NCI-H69 (cell line): ENCODE results near the gene F5.
A peak's percentile ranks its signal among the peaks of the same experiment; 100 is the strongest.

Experiments used
- DNase-seq: peaks from one replicate; lab custom pipeline; 2025; lab: John Stamatoyannopoulos, UW

F5 gene

DNA sequence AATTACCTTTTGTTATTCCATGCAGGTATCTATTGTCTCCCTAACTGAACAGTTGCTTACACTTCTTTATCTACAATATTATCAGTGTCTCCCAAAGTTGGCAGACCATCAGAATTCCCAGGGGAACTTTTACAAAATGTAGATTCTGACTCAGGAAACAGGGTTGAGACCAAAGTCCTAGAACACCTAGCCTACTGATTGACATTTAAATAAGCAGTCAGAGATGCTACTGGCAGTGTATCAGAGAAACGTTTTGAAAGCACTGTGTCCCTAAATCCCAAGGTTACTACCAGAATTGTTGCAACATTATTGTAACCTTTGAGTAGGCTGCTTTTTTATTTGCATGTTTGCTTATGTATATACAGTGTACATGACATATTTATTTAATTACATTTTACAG, 1.8 kb upstream of the F5 start:
- peak; percentile 10 for DNase-seq

DNA sequence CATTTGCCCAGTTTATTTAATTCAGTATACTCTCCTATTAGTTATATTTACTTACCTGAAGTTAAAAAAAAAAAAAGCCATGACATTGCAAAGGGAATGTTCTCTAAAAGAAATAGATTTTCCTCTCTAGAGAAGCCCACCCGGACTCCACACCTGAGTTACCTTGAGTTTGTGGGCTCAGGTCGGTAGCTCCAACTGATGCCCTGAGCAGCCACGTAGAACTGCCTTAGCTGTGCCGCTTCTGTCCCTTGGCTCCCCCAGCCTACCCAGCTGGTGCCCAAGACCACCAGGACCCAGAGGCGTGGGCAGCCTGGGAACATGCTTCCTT, 250 bp downstream of the F5 start:
- DNase-seq = no peak

GRCh38 chr1:169585181-169585580, 1.1 kb downstream of the F5 start:
- DNase-seq = no peak

GRCh38 chr1:169584483-169585144, 1.7 kb downstream of the F5 start:
- no peak for DNase-seq

GRCh38 chr1:169577981-169578738, 8.1 kb downstream of the F5 start:
- no peak for DNase-seq

DNA sequence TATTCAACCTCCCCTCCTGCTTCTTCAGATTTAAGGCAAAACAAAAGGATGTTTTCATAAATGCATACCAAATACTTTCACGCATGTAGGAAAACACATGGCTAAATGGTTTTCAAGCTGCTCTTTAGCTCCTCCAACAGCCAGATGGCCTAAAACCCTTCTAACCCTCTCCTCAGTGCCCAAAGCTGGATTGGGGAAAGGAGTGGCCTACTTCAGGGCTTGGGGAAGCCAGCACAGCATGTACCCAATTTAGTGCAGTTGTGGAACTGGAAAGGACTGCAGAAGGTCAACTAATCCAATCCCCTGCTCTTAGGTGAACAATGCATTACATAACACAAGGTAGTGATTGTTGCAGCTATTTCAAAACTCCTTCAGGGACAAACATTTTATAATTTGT, 9.3 kb downstream of the F5 start:
- peak; percentile 23 for DNase-seq

DNA sequence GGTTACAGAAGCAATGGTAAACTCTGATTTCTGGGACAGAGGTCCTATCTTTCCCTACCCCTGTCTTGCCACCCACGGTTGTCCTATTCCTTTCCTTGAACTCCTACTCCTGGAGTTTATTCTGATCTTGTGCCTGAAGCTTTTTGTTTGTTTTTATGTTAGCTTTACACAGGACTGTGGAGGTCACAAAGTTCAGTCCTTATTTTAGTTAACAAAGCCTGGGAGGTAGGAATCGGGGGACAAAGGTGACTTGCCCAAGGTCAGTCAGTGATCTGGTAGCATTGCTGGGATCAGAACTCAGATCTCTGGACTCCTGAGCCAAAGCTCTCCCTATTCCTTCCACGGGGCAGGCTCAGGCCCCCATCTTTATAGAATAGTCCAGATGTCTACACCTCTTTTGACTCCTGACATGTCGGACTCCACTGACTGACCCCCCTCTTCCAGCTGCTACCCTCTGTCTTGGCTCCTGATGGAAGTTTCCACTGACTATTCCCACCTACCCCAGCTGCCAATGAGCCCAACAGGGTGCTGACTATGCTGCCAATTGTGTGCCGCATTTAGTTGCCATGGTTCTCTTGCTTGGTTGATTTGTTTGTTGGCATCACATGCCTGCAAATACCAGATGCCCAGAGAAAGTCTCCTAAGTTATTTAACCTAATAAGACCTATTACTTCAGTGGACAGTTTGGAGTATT, 9.9 kb downstream of the F5 start:
- DNase-seq = peak; percentile 30

- DNase-seq = peak; percentile 29
Observed at GRCh38 chr1:169574336-169574735, 11.9 kb downstream of the F5 start.

DNA sequence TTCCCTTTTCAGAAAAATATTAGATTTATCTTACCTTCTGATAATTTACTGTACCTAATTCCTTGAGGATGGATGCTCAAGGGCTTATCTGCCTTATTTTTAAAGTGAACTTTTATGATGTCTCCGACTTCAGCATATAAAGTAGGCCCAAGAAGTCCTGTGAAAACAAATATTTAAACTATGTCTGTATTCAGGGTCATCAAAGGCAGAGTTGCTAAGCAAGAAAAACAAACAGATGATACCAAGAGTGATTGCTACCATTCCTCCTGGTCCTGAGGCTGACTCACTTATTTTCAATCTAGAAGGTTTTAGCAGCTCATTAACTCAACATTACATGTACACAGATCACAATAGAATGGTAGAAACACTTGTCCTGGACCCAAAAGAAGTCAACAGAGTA, 14.1 kb downstream of the F5 start:
- DNase-seq = no peak

DNA sequence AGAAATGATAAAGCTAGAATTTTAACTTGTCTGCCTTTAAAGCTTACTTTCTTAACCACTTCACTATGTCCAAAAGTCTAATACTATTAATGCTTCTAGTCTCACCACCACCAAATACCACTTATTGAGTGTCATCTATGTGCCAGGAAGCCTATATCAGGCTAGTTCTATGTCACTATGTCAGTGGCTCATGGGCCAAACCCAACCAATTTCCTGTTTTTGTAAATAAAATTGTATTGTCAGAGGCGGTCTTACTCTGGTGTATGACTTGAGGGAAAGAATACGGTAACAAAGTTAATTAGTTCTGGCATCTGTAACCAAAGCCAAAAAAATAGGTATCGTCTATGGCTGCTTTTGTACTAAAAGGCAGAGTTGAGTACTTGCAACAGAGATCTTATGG, 14.8 kb downstream of the F5 start:
- no peak for DNase-seq

DNA sequence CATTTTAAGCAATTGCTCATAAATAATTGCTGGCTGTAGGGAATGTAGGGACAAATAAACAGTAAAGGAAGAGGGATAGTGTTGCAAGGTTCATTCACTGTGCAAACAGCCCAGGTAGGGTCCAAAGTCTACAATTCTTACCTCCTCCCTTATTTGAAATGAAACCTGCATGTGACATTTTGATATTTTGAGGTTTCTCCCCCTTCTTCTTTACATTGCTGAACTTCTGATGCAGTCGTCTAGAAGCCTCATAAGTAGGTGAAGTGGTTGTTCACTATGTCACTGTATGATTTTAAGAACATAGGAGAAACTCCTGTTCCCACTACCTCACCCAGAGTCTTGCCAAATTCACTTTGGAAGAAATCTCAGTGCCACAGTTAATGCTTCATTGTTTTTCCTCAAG, 16.1 kb downstream of the F5 start:
- DNase-seq = peak; percentile 80

DNA sequence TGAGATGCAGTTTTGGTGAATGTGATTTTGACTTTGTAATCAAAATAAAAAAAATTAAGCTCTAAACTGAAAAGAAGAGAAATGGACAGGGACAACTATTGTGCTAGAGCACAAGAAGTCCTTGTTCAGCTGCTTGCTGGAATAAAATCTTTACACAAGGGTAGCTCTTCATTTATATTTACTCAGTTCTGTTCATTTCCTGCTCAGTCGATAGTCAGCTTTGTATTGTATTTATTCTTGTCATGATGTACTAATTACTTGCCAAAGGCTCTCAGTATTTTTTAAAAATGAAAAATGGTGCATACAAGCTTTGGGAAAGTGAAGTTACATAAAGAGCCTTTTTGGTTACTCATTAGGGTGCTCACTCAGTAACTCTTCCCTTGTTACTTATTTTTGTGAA, 17.8 kb downstream of the F5 start:
- DNase-seq = peak; percentile 26

DNA sequence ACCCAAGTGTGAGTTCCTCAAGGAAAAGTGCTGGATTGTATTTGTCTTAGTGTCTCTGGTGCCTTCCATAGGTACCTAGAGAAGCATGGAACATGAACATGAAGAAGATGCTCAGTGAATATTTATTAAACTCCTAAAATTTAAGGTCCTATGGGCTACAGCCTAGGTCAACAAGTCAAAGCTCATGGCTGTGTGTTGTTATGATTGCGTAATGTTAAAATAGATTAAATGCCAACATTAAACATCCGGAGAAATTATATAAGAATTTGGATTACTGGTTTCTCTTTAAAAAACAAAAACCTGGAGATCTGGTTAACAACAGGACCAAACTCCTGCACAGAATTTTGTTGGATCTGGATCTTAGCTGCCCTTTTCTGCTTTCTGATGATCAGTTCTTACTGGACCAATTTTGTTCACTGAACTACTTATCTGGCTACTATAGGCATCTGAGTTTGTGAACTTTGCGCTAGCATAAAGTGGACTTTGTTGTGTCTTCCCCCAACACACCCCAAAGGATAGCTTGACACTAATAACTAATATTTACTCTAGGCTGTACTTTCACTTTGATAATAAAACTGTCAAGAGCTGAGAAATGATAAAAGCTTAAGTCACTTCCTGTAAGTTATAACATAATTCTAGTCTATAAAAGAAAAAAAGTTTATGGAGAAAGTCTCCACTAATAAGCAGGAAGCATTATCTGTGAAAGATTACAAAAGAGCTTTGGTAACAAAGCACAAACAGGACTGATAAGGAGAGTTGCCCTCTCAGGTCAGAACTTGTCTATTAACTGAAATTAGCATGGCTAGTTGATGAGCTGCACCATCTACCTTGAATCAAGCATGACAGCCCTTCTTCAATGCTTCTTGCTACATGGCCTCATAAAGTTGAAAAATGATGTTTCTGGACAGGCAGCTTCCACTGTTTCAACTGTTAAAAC, 20.7 kb downstream of the F5 start:
- DNase-seq = no peak

GRCh38 chr1:169563650-169564049, 22.6 kb downstream of the F5 start:
- DNase-seq = no peak

- DNase-seq = no peak
Observed at GRCh38 chr1:169563019-169563615, 23.2 kb downstream of the F5 start.

GRCh38 chr1:169561692-169562091, 24.6 kb downstream of the F5 start:
- no peak for DNase-seq

- DNase-seq = no peak
Observed at GRCh38 chr1:169557131-169557530, 29.1 kb downstream of the F5 start.

GRCh38 chr1:169550294-169550693, 36.0 kb downstream of the F5 start:
- DNase-seq = peak; percentile 74

- DNase-seq = no peak
Observed at GRCh38 chr1:169548282-169548681, 38.0 kb downstream of the F5 start.

DNA sequence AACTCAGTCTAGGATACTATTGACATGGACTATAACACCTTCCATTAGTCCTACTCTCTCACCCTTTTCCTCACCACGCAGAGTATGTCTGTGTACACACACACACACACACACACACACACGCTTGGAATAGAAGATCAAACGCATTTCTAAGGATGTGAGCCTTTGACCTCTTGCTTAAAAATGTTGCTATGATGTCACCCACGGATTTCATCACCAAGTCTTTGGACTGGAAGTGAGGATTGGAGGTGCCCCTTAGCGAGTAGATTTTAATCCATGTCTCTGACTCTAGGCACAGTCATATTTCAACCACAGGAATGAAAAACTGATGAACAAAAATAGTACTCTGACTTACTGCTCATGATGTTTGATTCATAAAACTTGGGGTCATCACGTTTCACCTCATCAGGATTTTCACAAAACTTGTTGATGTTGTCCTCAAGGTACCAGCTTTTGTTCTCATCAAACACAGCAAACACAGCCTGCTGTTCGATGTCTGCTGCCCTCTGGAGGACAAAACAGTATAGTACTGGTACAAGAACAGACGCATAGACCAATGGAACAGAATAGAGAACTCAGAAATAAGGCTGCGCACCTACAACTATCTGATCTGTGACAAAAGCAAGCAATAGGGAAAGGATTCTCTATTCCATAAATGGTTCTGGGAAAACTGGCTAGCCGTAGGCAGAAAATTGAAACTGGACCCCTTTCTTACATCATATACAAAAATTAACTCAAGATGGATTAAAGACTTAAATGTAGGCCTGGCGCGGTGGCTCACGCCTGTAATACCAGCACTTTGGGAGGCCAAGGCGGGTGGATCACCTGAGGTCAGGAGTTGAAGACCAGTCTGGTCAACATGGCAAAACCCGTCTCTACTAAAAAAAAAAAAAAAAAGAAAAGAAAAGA, 39.9 kb downstream of the F5 start:
- peak; percentile 85 for DNase-seq

DNA sequence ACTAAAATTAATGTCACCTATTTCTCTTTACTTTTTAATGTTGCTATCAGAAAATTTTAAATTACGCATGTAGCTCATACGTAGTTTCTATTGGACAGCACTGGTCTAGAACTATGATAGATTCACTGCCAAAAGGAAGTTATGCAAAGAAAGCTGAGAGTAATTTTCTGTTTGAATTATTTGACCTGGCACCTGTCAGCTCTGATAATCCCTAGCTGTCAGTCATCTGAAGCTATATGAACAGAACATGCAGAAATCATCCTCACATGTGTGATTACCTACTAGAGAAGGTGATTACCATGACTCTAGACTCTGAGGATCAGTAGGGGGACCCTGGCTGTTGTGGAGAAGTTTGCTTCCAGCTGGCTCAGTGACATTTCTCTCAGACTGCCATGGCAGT, 40.8 kb downstream of the F5 start:
- DNase-seq = no peak
